Stomach (tissue), 4 donors: ENCODE data around the gene TAT.

ENCODE experiments used
- CTCF ChIP-seq, 7 experiments: fragments of 450-650 bp in 4 of 7; fragments of 200-600 bp in 3 of 7; sonication (generic) in 3 of 7; IDR thresholded peaks; one replicate each; pipeline ENCODE4 v1.5.1; 2016 to 2019; ENCODE audit warnings: antibody characterized with exemption in 7 of 7, control low read depth in 2 of 7, mild to moderate bottlenecking in 1 of 7
- EP300 ChIP-seq: sonication (generic); formaldehyde crosslinking; IDR thresholded peaks from one replicate; pipeline ENCODE4 v1.6.1; 2017; ENCODE audit warnings: antibody characterized with exemption
- POLR2A ChIP-seq, 4 donors: fragments of 450-650 bp; IDR thresholded peaks; one replicate each; pipeline ENCODE4 v1.6.1; 2016; ENCODE audit warnings: antibody characterized with exemption in 4 of 4, control low read depth in 2 of 4, mild to moderate bottlenecking in 1 of 4, moderate library complexity in 1 of 4
- POLR2AphosphoS5 ChIP-seq, 3 donors: sonication (generic); formaldehyde crosslinking; IDR thresholded peaks; one replicate each; pipeline ENCODE4 v1.6.1; 2016; ENCODE audit warnings: antibody characterized with exemption in 3 of 3

- TF ChIP-seq POLR2A (IDR thresholded peaks at IDR 0.05) (no peak), CTCF (IDR thresholded peaks at IDR 0.05) (no peak), POLR2AphosphoS5 (IDR thresholded peaks at IDR 0.05) (no peak), EP300 (no peak)
Measured at GRCh38 chr16:71536752-71537499, 40.0 kb downstream of the TAT start.
